H1 (cell line): Measurements from ENCODE around the gene TRAK1. TPM values are rescaled to one million over a fixed set of nuclear protein-coding genes. Genes with fewer than 3 reads are reported as not detected.
A peak's percentile ranks its signal among the peaks of the same experiment; 100 is the strongest.

ENCODE experiments used
- CTCF ChIA-PET: fragments of 300-600 bp; sonication (Branson Sonifier 250); formaldehyde crosslinking; loops from one replicate; lab custom pipeline; 2021; ENCODE audit not compliant: partially characterized antibody; lab: Charles Lee
- POLR2A ChIA-PET: fragments of 300-600 bp; sonication (Branson Sonifier 250); formaldehyde crosslinking; loops from one replicate; lab custom pipeline; 2021; ENCODE audit warnings: inconsistent platforms; ENCODE audit not compliant: partially characterized antibody; lab: Charles Lee
- DNase-seq, 2 experiments: peaks; one replicate each; pipeline versions ENCODE4 v3.0.0 to v3.0.0-alpha.2; 2010 to 2022; ENCODE audit warnings: low spot score in 2 of 2, low read depth in 1 of 2, mixed read lengths in 1 of 2
- FAIRE-seq: peaks from 2 replicates; lab custom pipeline; 2011; peaks lifted over from hg19 to GRCh38; lab: Jason Lieb, UNC
- H2AFZ ChIP-seq: 2 replicates; pipeline ENCODE4 v1.8.1; 2012; ENCODE audit warnings: low read length, inconsistent platforms
- H2AK5ac ChIP-seq: 2 replicates; pipeline ENCODE4 v1.6.1; 2013; ENCODE audit warnings: low read depth, low read length
- H2BK120ac ChIP-seq: replicated peaks from 2 replicates; pipeline ENCODE3; 2013; ENCODE audit warnings: low read depth, low read length, inconsistent platforms
- H2BK12ac ChIP-seq: 2 replicates; pipeline ENCODE4 v1.6.1; 2013; ENCODE audit warnings: low read depth, low read length
- H2BK15ac ChIP-seq: 2 replicates; pipeline ENCODE4 v1.6.1; 2013; ENCODE audit warnings: low read length
- H2BK20ac ChIP-seq: 2 replicates; pipeline ENCODE4 v1.6.1; 2013; ENCODE audit warnings: low read length
- H2BK5ac ChIP-seq: 2 replicates; pipeline ENCODE4 v1.6.1; 2013; ENCODE audit warnings: low read depth, low read length
- H3K14ac ChIP-seq: 2 replicates; pipeline ENCODE4 v1.6.1; 2013; ENCODE audit warnings: inconsistent platforms; ENCODE audit not compliant: insufficient read length
- H3K18ac ChIP-seq: 2 replicates; pipeline ENCODE4 v1.6.1; 2013; ENCODE audit warnings: low read length; ENCODE audit errors: extremely low read depth
- H3K23ac ChIP-seq: 2 replicates; pipeline ENCODE4 v1.6.1; 2013; ENCODE audit warnings: inconsistent platforms; ENCODE audit not compliant: insufficient read length
- H3K23me2 ChIP-seq: 2 replicates; pipeline ENCODE4 v1.6.1; 2013; ENCODE audit warnings: low read depth, low read length
- H3K27ac ChIP-seq: 2 replicates; pipeline ENCODE4 v1.6.1; 2011; ENCODE audit warnings: low read depth, low read length, inconsistent platforms
- H3K27me3 ChIP-seq, 4 experiments: replicated peaks in 1 of 4; 1 replicate in 1 of 4; 2 replicates in 3 of 4; pipeline versions ENCODE4 v1.6.1 to v1.8.1; 2011 to 2013; ENCODE audit warnings: low read length in 3 of 4, mild to moderate bottlenecking in 3 of 4, inconsistent platforms in 2 of 4, mixed read lengths in 2 of 4, moderate library complexity in 1 of 4; ENCODE audit not compliant: control insufficient read depth in 3 of 4, insufficient read depth in 3 of 4; ENCODE audit errors: extremely low read depth in 1 of 4
- H3K36me3 ChIP-seq, 4 experiments: 2 replicates each; pipeline versions ENCODE4 v1.6.1 to v1.8.1; 2011 to 2013; ENCODE audit warnings: mild to moderate bottlenecking in 4 of 4, low read length in 3 of 4, moderate library complexity in 2 of 4, control low read depth in 1 of 4, inconsistent platforms in 1 of 4; ENCODE audit not compliant: insufficient read depth in 4 of 4, control insufficient read depth in 2 of 4
- H3K4ac ChIP-seq: replicated peaks from 2 replicates; pipeline ENCODE3; 2013; ENCODE audit warnings: low read length, low read depth, mixed read lengths, inconsistent platforms; ENCODE audit not compliant: insufficient read length
- H3K4me1 ChIP-seq, 4 experiments: replicated peaks in 1 of 4; 1 replicate in 1 of 4; 2 replicates in 3 of 4; pipeline versions ENCODE4 v1.6.1 to v1.8.1; 2011 to 2013; ENCODE audit warnings: low read length in 3 of 4, inconsistent platforms in 2 of 4, mixed read lengths in 1 of 4; ENCODE audit not compliant: insufficient read depth in 4 of 4, control insufficient read depth in 3 of 4
- H3K4me2 ChIP-seq, 2 experiments: 2 replicates each; pipeline versions ENCODE4 v1.6.1 to v1.8.1; 2011 to 2013; ENCODE audit warnings: low read depth in 2 of 2, low read length in 2 of 2, control low read depth in 1 of 2, inconsistent platforms in 1 of 2, mild to moderate bottlenecking in 1 of 2; ENCODE audit not compliant: insufficient read depth in 1 of 2
- H3K4me3 ChIP-seq, 4 experiments: fragments of 200-600, 300-600 bp in 1 of 4; sonication (generic), shearing (Covaris generic), sonication (Bioruptor Twin) in 1 of 4; 2 replicates each; pipeline versions ENCODE4 v1.5.1 to v1.8.1; 2011 to 2016; ENCODE audit warnings: low read length in 4 of 4, low read depth in 3 of 4, control low read depth in 2 of 4, inconsistent platforms in 2 of 4, mild to moderate bottlenecking in 2 of 4, mixed read lengths in 1 of 4, moderate library complexity in 1 of 4; ENCODE audit not compliant: insufficient read depth in 2 of 4; ENCODE audit errors: extremely low read depth in 1 of 4
- H3K56ac ChIP-seq: replicated peaks from 2 replicates; pipeline ENCODE3; 2013; ENCODE audit warnings: low read depth, mild to moderate bottlenecking, mixed read lengths, low read length, inconsistent platforms; ENCODE audit not compliant: insufficient read length
- H3K79me1 ChIP-seq: 2 replicates; pipeline ENCODE4 v1.6.1; 2013; ENCODE audit warnings: low read depth, low read length, control low read depth
- H3K79me2 ChIP-seq, 2 experiments: 2 replicates each; pipeline versions ENCODE4 v1.6.1 to v1.8.1; 2012 to 2013; ENCODE audit warnings: low read length in 2 of 2, mild to moderate bottlenecking in 2 of 2, inconsistent platforms in 1 of 2; ENCODE audit not compliant: insufficient read depth in 2 of 2, control insufficient read depth in 1 of 2
- H3K9ac ChIP-seq, 4 experiments: replicated peaks in 1 of 4; 1 replicate in 1 of 4; 2 replicates in 3 of 4; pipeline versions ENCODE4 v1.6.1 to v1.8.1; 2011 to 2013; ENCODE audit warnings: low read depth in 3 of 4, low read length in 3 of 4, control low read depth in 2 of 4, mild to moderate bottlenecking in 2 of 4, moderate library complexity in 2 of 4, inconsistent platforms in 1 of 4; ENCODE audit errors: extremely low read depth in 1 of 4
- H3K9me3 ChIP-seq, 2 experiments: 2 replicates each; pipeline versions ENCODE4 v1.6.1 to v1.8.1; 2012 to 2013; ENCODE audit warnings: mild to moderate bottlenecking in 2 of 2, moderate library complexity in 2 of 2, control low read depth in 1 of 2, inconsistent platforms in 1 of 2, low read depth in 1 of 2, low read length in 1 of 2, mixed read lengths in 1 of 2; ENCODE audit not compliant: insufficient read depth in 2 of 2
- H4K20me1 ChIP-seq, 2 experiments: replicated peaks in 1 of 2; 2 replicates each; pipeline versions ENCODE3 to v1.8.1; 2011 to 2013; ENCODE audit warnings: inconsistent platforms in 2 of 2, low read length in 2 of 2, mild to moderate bottlenecking in 1 of 2; ENCODE audit not compliant: insufficient read depth in 2 of 2, control insufficient read depth in 1 of 2
- H4K5ac ChIP-seq: 2 replicates; pipeline ENCODE4 v1.6.1; 2013; ENCODE audit warnings: low read length, low read depth, mixed read lengths, inconsistent platforms; ENCODE audit not compliant: insufficient read length
- H4K8ac ChIP-seq: 2 replicates; pipeline ENCODE4 v1.8.0; 2013; ENCODE audit warnings: mild to moderate bottlenecking, moderate library complexity, low read length, inconsistent platforms; ENCODE audit not compliant: insufficient read depth; ENCODE audit errors: extremely low read depth
- H4K91ac ChIP-seq: replicated peaks from 2 replicates; pipeline ENCODE3; 2013; ENCODE audit warnings: low read length, mixed read lengths, inconsistent platforms; ENCODE audit not compliant: insufficient read length
- KDM4A ChIP-seq: IDR thresholded peaks from one replicate; pipeline ENCODE4 v1.7.1; 2012; ENCODE audit warnings: low read depth, mild to moderate bottlenecking, moderate library complexity, low read length, inconsistent platforms; ENCODE audit not compliant: severe bottlenecking
- WGBS, 2 experiments: shearing (Covaris generic) in 1 of 2; methylation state at CpG; one replicate each; pipeline versions ENCODE4 v1.1.6 to v1.1.7; 2013 to 2015; ENCODE audit warnings: low lambda C conversion rate in 2 of 2, mixed read lengths in 2 of 2, inconsistent platforms in 1 of 2, low coverage in 1 of 2, missing lambda C conversion rate in 1 of 2; ENCODE audit not compliant: insufficient replicate concordance in 2 of 2, insufficient coverage in 1 of 2, insufficient read length in 1 of 2; ENCODE audit errors: extremely low coverage in 1 of 2, missing lambda C conversion rate in 1 of 2; 5-methylcytosine and 5-hydroxymethylcytosine counted together
- polyA plus RNA-seq, 7 experiments: library from polyadenylated mRNA; depleted of rRNA in 3 of 7; stranded (reverse) in 5 of 7; unstranded in 2 of 7; fragments of >200 nt in 5 of 7; fragments of 200-250 nt in 2 of 7; gene quantifications; 1 replicate in 5 of 7; 2 replicates in 1 of 7; 4 replicates in 1 of 7; pipeline versions ENCODE4 v1.2.1 to v1.2.3, GENCODE V29; 2011 to 2013; ENCODE audit warnings: missing spikeins in 2 of 7, mixed read lengths in 2 of 7
- total RNA-seq: library from RNA; stranded (reverse); fragmentation: NEBNext Ultra II Directional; extraction: Animal tissue kit (Norgen Biotek cat#: 25700); gene quantifications from 2 replicates; pipeline ENCODE4 v1.2.1, GENCODE V29; 2021

The TRAK1 gene
- total and polyA plus RNA-seq, 2 of the 8 experiments (the other 6 are each of a cell fraction or from before 2014, with no cell fraction given) = 21.3 to 32.7 TPM

DNA sequence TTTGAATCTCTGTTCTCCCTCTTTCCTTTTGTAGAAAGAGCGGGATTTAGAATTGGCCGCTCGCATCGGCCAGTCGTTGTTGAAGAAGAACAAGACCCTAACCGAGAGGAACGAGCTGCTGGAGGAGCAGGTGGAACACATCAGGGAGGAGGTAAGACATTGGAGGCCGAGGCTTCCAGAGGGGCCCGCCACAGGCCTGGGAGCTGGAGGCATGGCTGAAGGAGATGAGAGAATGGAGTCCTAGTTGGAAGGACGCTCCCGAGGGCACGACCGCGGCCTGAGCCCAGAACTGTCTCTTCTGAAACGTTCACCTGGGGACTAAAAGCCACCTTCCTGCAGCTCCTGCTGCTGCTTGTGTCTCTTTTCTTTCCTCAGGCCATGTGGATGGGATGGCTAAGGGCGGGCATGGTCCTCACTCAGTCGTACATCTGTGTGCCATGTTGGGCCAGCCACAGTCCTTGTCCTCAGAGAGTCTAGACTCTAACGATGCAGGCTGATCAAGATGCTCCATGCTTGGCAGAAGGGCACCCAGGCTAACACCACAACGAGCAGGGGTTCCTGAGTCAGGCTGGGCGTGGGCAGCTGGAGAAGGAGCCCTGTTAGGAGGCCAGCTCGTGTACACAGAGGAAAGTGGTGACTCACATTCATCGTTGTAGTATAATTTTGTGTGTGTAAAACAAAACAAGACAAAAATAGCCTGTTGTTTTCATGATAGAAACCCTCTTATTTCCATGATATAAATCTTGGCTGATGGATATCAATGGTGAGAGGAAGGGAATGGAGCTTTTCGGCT is 93.7 kb downstream of the TRAK1 start:
- H3K27ac ChIP-seq = no peak overlapping the region
- TF ChIP-seq KDM4A = no peak
- WGBS, 2 experiments = 86% methylated on average over 23 of the region's 23 CpGs; no CpG with 5 or more reads in 1 of the 2 experiments
- peak overlapping the region; percentile 8; the same call in 1 of the 2 replicates for H2BK5ac ChIP-seq
- H3K9ac ChIP-seq = no peak overlapping the region
- no peak overlapping the region for H2AFZ ChIP-seq
- peaks cover 0 to 6% (median 4%) of the 10 kb centered on the region in 4 experiments; a peak in 5 of 7 replicates for H3K4me1 ChIP-seq
- no peak overlapping the region for H2BK120ac ChIP-seq
- FAIRE-seq (no peak), DNase-seq (no peak)
- H3K79me1 ChIP-seq = no peaks in the 10 kb centered on the region; the same call in 1 of the 2 replicates
- H2BK12ac ChIP-seq = no peak overlapping the region
- H2BK15ac ChIP-seq = no peak overlapping the region
- no peak overlapping the region for H3K4me3 ChIP-seq
- H3K14ac ChIP-seq = no peak overlapping the region
- H2AK5ac ChIP-seq = no peak overlapping the region
- no peak overlapping the region for H3K23ac ChIP-seq
- H3K79me2 ChIP-seq = peaks cover 0 to 8% of the 10 kb centered on the region in 2 experiments; a peak in 1 of 4 replicates
- H4K20me1 ChIP-seq = peaks cover 0 to 3% of the 10 kb centered on the region in 2 experiments
- ChIA-PET CTCF (interaction anchor here (0.6 to 3.4 kb wide), 10 partner anchors 10 to 1311 kb away, joined by 3 to 19 read pairs (median 4); no protein-coding TSS in a partner anchor), POLR2A (interaction anchor here (0.9 kb wide), 1 partner anchor 45 kb away, joined by 3 read pairs; no protein-coding TSS in a partner anchor)
- H4K5ac ChIP-seq = no peak overlapping the region
- H3K4ac ChIP-seq = no peak overlapping the region
- H3K27me3 ChIP-seq = no peaks in the 10 kb centered on the region
- peaks cover 0 to 7% (median 2%) of the 10 kb centered on the region in 4 experiments; a peak in 2 of 8 replicates for H3K36me3 ChIP-seq
- H3K9me3 ChIP-seq = no peaks in the 10 kb centered on the region
- H3K18ac ChIP-seq = no peak overlapping the region
- H3K56ac ChIP-seq = no peak overlapping the region
- H4K8ac ChIP-seq = no peak overlapping the region
- H2BK20ac ChIP-seq = no peak overlapping the region
- H4K91ac ChIP-seq = no peak overlapping the region
- no peak overlapping the region for H3K4me2 ChIP-seq
- H3K23me2 ChIP-seq = no peaks in the 10 kb centered on the region; the same call in 1 of the 2 replicates
